ENCODE measurements around the gene RTL5.

The RTL5 gene

DNA sequence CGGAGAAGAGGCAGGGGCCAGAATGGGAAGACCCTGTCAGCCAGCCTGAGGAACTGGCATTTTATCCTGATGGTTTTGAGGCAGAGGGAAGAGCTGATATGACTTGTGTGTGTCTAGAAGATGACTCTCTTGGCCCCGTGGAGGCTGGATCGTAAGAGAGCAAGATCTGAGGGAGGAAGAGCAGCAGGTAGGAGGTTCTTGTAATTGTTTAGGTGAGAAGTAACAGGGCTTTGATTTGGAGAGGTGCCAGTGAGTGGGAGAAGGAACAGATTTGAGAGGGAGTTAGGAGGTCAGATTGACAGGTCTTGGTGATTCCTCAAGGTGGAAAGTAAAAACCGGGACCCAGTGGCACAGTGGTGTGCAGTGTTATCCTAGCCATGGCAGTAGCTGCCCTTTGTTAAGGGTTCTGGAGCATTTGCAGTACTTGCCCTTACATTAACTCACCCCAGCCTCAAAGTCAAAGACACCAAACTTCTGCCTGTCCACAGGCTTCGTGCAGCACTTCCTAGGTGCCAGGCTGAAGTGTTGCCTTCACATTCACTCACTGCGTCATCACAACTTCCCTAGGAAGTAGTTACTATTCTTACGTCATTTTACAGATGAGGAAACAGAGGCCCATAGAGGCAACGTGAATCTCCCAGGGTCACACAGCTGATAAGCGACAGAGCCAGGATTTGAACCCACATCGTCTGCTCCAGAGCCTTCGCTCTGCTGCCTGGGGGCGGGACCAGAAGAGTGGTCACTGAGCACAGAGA, 23.7 kb downstream of the RTL5 start:
- DNase-seq (ENCODE audit: low read depth) = no peak

- DNase-seq (ENCODE audit: low read depth) = no peak
Observed at GRCh38 chrX:72107320-72107719, 24.4 kb downstream of the RTL5 start.

DNA sequence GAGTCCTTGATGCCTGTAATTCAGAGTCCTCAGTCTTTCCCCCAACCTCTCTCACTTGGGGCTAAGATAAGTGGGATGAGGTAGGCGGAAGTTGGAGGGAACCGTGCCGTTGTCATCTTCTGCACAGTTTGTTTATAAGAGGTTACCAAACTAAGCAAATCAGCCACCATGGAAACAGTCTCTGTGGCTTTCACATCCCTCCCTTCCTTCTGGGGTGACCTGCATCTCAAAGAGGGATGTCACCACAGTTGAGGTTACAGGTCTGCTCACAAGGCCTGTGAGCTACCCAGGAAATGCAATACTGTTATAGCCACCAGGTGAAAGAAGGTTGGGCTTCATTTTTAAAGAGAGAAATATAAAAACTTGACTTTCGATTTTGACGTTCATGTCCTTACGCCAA, 26.3 kb downstream of the RTL5 start:
- DNase-seq (ENCODE audit: low read depth) = no peak

GRCh38 chrX:72102760-72103159, 29.0 kb downstream of the RTL5 start:
- no peak for DNase-seq (ENCODE audit: low read depth)

- no peak for DNase-seq (ENCODE audit: low read depth)
Observed at GRCh38 chrX:72102126-72102525, 29.6 kb downstream of the RTL5 start.

DNA sequence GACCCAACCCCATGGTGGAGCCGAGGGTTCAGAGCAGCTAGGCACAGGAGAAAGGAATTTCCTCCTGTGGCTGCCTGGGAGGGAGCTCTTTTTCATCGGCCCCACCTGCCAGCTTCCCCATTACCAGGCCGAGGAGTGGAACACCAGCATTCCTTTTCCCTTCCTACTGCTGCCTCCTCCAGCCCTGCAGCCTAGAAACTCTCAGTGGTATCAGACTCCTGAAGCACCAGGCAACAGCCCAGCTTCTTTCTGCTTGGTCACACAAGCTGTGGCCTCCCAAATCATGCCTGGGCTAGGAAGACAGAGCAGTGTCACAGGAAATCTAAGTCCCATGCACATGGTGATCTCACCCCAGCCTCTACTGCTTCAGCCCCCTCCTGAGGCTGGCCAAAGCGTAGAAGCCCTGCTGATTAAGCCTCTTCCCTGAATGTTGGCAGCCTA, 30.1 kb downstream of the RTL5 start:
- no peak for DNase-seq (ENCODE audit: low read depth)

DNA sequence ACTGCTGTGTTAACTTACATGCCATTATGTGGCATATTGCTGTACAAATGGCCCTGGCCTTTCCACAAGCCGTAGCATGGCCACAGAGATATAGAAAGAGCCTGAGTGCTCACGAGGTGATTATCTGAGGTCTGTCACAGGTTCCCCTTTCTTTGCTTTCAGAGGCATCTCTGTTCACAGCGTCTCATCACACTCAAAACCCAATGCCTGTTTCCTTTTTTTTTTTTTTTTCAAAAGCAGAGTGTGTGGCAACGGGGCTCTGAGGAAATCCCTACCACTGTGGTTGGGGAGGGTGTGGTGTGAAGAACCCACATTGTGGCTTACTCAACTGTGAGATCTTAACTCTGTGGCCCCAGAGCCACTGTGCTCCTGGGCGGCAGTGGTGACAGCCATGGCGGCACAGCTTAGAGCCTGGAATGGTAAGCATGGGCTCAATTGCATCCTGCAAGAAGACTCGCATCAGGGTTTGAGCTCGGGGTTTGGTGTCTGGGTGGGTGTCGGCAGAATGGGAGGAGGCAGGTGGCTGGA, 30.8 kb downstream of the RTL5 start:
- DNase-seq (ENCODE audit: low read depth) = no peak

GRCh38 chrX:72100051-72100755, 31.5 kb downstream of the RTL5 start:
- DNase-seq (ENCODE audit: low read depth) = no peak

DNA sequence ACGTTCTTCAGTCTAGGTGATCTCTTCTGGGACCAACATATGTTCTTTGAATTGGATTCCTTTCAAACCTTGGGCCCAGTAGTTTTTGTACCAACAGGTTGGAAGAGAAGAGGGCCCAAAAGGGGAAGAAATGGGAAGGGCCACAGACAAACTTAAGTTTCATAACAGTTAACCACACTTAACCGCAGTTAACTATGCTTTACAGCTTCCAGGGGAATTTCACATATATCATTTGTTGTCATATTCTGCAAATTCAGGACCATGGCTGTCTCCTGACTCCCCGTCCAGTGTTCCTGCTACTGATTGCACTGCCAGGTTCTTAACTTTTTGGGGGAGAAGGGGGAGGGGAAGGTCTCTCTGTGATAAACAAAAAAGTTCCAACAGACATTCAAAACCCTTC, 34.6 kb downstream of the RTL5 start:
- DNase-seq (ENCODE audit: low read depth) = no peak

DNA sequence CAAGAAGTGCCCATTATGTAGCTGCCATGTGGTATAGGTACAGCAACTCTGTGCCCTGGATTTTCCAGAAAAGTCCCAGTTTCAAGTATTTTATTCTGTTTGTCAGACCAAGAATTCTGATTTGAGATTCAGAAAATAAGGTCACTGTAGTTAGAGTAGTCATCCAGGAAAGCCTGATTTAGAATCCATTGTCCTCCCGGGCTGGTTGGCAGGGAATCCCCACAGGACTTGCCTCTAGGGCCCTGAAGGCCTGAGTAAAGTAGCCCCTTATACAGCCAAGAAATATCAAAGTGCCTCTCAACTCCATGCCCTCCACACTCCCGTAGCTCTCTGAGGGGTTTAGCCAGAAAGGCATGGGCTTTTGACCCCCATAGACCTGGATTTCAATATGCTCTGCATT, 36.3 kb downstream of the RTL5 start:
- no peak for DNase-seq (ENCODE audit: low read depth)

DNA sequence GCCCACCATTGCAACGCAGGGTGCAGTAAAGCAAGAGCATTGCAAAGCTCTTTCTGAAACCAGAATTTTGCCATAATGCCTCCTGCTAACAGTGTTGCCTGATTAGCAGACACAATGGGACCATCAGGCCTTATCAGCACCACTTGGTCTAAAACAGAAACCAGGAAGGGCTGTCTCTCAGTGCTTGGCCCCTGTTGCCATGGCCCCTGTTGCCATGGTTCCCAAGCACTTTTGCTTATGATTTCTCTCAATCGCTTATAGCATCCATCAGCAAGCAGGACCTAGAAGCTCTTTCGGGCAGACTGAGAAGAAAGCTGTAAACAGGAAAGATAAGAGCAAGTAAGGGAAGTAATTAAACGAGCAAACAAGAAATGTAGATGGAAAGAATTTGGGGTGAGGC, 36.8 kb downstream of the RTL5 start:
- no peak for DNase-seq (ENCODE audit: low read depth)

DNA sequence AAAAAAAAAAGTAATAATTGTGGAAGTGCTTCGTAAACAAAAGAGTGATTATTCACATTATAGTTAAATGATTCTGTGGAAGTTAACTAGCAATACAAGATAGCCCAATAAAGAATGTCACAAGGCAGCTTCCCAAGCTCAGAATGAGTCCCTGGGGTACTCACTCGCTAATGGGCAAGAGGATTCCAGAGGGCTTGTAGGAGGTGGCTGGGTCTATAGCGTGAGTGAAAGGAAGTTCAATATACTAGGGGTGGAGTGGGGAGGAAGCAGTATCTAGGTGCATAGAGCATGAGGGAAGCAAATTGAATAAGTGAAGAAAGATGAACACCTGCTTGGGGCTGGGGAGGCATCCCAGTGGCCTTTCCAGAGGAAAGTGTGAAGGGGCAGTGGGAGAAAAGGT, 42.5 kb downstream of the RTL5 start:
- no peak for DNase-seq (ENCODE audit: low read depth)

DNA sequence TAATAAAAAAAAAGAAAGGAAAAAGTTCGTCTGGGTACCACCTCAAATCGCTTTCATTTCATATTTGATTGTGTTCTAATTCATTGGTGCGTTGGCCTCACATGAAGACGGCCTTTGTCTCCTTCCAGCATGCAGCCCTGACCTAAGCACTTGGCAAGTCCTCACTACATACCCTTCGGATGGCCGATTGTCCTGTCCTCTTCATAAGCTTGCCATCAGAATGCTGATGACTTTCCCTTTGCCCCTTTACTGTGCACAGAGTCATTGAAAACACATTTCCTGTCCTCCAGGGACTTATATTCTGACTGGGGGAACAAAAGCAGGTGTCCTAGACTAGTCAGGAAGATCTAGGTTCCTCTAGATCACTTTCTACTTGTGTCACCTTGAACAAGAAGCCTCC, 43.0 kb downstream of the RTL5 start:
- no peak for DNase-seq (ENCODE audit: low read depth)

- DNase-seq (ENCODE audit: low read depth) = no peak
Observed at GRCh38 chrX:72086995-72087394, 44.7 kb downstream of the RTL5 start.

DNA sequence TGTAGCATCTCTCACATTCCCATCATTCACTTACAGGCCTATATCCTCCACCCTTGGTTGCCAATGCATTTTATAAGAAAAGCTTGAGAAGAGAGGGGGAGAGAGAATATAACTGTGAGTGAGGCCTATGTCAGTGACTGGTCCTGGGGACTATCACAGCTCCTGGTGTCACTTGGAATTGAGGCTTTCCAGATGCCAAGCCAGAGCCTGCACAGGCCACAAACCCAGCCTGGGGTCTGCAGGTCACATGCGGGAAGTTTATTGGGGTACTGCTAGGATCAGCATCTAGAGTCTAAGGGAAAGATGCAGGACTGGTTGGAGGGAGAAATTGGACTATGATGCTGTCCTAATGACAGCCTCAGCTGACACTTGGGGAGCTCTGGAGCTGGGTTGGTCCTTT, 47.6 kb downstream of the RTL5 start:
- no peak for DNase-seq (ENCODE audit: low read depth)

- DNase-seq (ENCODE audit: low read depth) = no peak
Observed at GRCh38 chrX:72083291-72083690, 48.4 kb downstream of the RTL5 start.

DNA sequence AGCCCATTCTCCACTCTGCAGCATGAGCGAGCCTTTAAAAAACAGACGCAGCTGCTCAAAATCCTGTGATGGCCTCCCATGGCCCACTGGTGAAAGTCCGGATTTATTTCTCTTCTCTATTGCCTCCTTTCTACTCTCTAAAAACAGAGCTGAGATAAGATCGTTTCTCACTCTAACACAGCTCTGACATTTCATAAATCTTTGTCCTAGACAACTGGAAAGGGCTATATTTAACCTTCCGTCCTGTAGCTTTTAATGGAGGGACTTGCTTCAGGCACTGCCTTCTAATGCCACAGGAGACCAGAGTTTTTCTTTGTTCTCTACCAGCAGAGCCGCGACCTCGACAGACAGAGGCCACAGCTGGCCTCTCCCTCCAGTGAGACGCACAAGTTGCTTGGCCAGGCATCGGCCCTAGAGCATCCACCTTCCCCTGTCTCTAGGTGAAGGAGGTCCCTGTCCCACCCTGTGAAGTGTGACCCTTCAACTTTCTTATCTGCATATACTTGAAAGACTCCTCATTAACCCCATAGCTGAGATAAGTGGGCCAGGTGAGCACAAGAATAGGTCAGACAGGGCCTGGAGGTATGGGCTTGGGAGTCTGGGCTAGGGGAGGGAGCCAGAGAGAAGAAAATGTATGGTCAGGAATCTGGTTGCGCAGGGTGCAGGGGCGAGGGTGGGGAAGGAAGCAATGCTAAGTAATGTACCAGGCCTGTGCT, 50.0 kb downstream of the RTL5 start:
- no peak for DNase-seq (ENCODE audit: low read depth)

- DNase-seq (ENCODE audit: low read depth) = no peak
Observed at GRCh38 chrX:72080800-72081199, 50.9 kb downstream of the RTL5 start.

- no peak for DNase-seq (ENCODE audit: low read depth)
Observed at GRCh38 chrX:72080150-72080549, 51.6 kb downstream of the RTL5 start.

- no peak for DNase-seq (ENCODE audit: low read depth)
Observed at GRCh38 chrX:72079607-72080006, 52.1 kb downstream of the RTL5 start.

DNA sequence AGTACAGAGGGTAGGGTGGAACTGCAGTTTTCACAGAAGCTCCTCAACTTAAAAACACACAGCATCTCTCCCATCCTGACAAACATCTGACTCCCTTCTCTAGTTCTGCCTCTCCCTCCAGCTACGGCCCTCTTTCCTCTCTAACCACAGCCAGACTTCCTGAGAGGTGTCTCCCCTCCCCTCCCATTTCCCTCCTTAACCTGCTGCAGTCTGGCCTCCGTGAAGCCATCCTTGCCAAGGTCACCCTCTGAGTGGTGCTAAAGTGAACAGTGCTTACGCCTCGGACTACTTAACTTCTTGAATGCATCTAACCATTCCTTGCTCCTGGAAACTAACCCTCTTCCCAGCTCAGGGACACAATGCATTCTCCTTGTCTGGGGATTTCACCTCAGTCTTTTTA, 53.3 kb downstream of the RTL5 start:
- DNase-seq (ENCODE audit: low read depth) = no peak

Data from HS-27A (cell line).